GM23248 (cell line): Measurements from ENCODE around the gene SECISBP2L. TPM values are rescaled to one million over a fixed set of nuclear protein-coding genes. Genes with fewer than 3 reads are reported as not detected.

Experiments used
- DNase-seq: peaks from one replicate; pipeline ENCODE4 v3.0.0-alpha.2; 2015
- H2AFZ ChIP-seq: fragments of 200-600 bp; sonication (generic); 2 replicates; pipeline ENCODE4 v1.6.1; 2016; ENCODE audit warnings: antibody characterized with exemption
- H3F3A ChIP-seq: fragments of 200-600 bp; sonication (generic); 2 replicates; pipeline ENCODE4 v1.6.1; 2016; ENCODE audit warnings: mild to moderate bottlenecking, antibody characterized with exemption, mixed run types; ENCODE audit not compliant: insufficient read depth
- H3K27ac ChIP-seq: fragments of 200-600 bp; sonication (generic); 2 replicates; pipeline ENCODE4 v1.5.1; 2016; ENCODE audit warnings: mild to moderate bottlenecking
- H3K27me3 ChIP-seq: fragments of 200-600 bp; sonication (generic); replicated peaks from 2 replicates; pipeline ENCODE4 v1.6.1; 2016; ENCODE audit warnings: mild to moderate bottlenecking; ENCODE audit not compliant: insufficient read depth
- H3K36me3 ChIP-seq: fragments of 200-600 bp; sonication (generic); 2 replicates; pipeline ENCODE4 v1.6.1; 2016; ENCODE audit warnings: low read depth, mild to moderate bottlenecking
- H3K4me1 ChIP-seq: fragments of 200-600 bp; sonication (generic); 2 replicates; pipeline ENCODE4 v1.6.1; 2016; ENCODE audit warnings: mild to moderate bottlenecking; ENCODE audit not compliant: insufficient read depth
- H3K4me2 ChIP-seq: fragments of 200-600 bp; sonication (generic); one replicate; pipeline ENCODE4 v1.6.1; 2016; ENCODE audit warnings: mild to moderate bottlenecking; ENCODE audit not compliant: unreplicated experiment
- H3K4me3 ChIP-seq: fragments of 200-600 bp; sonication (generic); 2 replicates; pipeline ENCODE4 v1.5.1; 2016; ENCODE audit warnings: mild to moderate bottlenecking
- H3K79me2 ChIP-seq: fragments of 200-600 bp; sonication (generic); 2 replicates; pipeline ENCODE4 v1.6.1; 2016; ENCODE audit warnings: mild to moderate bottlenecking; ENCODE audit not compliant: insufficient read depth
- H3K9ac ChIP-seq: fragments of 200-600 bp; sonication (generic); 2 replicates; pipeline ENCODE4 v1.6.1; 2016; ENCODE audit warnings: mild to moderate bottlenecking
- H3K9me2 ChIP-seq: fragments of 200-600 bp; sonication (generic); 2 replicates; pipeline ENCODE4 v1.6.1; 2016; ENCODE audit warnings: mixed run types, mild to moderate bottlenecking, moderate library complexity; ENCODE audit not compliant: insufficient read depth
- H3K9me3 ChIP-seq: fragments of 200-600 bp; sonication (generic); one replicate; pipeline ENCODE4 v1.6.1; 2017; ENCODE audit warnings: low read depth
- H4K20me1 ChIP-seq: fragments of 200-600 bp; sonication (generic); 2 replicates; pipeline ENCODE4 v1.6.0; 2016; ENCODE audit not compliant: insufficient read depth
- EZH2 ChIP-seq: fragments of 200-600 bp; sonication (generic); IDR thresholded peaks from 2 replicates; pipeline ENCODE4 v1.6.1; 2018; ENCODE audit warnings: antibody characterized with exemption, mild to moderate bottlenecking; ENCODE audit not compliant: insufficient read depth, poor library complexity, severe bottlenecking
- EZH2phosphoT487 ChIP-seq: fragments of 200-600 bp; sonication (generic); IDR thresholded peaks from 2 replicates; pipeline ENCODE4 v1.6.1; 2018; ENCODE audit warnings: antibody characterized with exemption, moderate library complexity, mild to moderate bottlenecking, low read depth; ENCODE audit not compliant: insufficient read depth
- WGBS, 2 experiments: methylation state at CpG; one replicate each; pipeline ENCODE4 v1.1.6; 2015 to 2017; ENCODE audit warnings: low lambda C conversion rate in 2 of 2, low coverage in 1 of 2; ENCODE audit errors: missing lambda C conversion rate in 2 of 2; 5-methylcytosine and 5-hydroxymethylcytosine counted together
- in situ Hi-C: fragments of 300-500 bp; cut with MboI; formaldehyde crosslinking; loops from 2 replicates; pipeline ENCODE4 v1.15.0; 2020
- polyA plus RNA-seq: library from polyadenylated mRNA; unstranded; fragments of >200 nt; fragmentation: Nextera tagmentation; extraction: Ambion mirVana; gene quantifications from 2 replicates; pipeline ENCODE4 v1.2.1, GENCODE V29; 2016
- total RNA-seq: library from RNA; depleted of rRNA; stranded (reverse); fragments of >200 nt; shearing (Covaris generic); gene quantifications from 2 replicates; pipeline ENCODE4 v1.2.3, GENCODE V29; 2014

The SECISBP2L gene
- total and polyA plus RNA-seq, 2 experiments from 2014 or later = 26.8 to 29.8 TPM

- in situ Hi-C loops = no loop called here
- Histone ChIP-seq H3K9me2 (no peaks in the 10 kb centered on the region), H3K9ac (no peak overlapping the region), H2AFZ (no peak overlapping the region), H3K36me3 (no peaks in the 10 kb centered on the region), H3F3A (no peaks in the 10 kb centered on the region), H3K27me3 (no peaks in the 10 kb centered on the region), H3K4me2 (no peak overlapping the region), H3K4me3 (no peak overlapping the region), H3K27ac (no peak overlapping the region), H3K9me3 (no peaks in the 10 kb centered on the region), H3K4me1 (no peaks in the 10 kb centered on the region), H4K20me1 (no peaks in the 10 kb centered on the region), H3K79me2 (no peaks in the 10 kb centered on the region)
- no peak for DNase-seq
- 70 to 71% methylated on average over 4 of the region's 4 CpGs for WGBS, 2 experiments
- TF ChIP-seq EZH2 (no peak), EZH2phosphoT487 (no peak)
Measured at GRCh38 chr15:49052662-49053061, 6.4 kb upstream of the SECISBP2L start.

- Histone ChIP-seq H3F3A (peaks cover 8% of the 10 kb centered on the region), H3K36me3 (no peaks in the 10 kb centered on the region), H3K79me2 (peaks cover 39% of the 10 kb centered on the region), H3K27ac (no peak overlapping the region), H3K9me2 (no peaks in the 10 kb centered on the region), H3K27me3 (no peaks in the 10 kb centered on the region), H3K9me3 (no peaks in the 10 kb centered on the region), H2AFZ (peak overlapping the region; percentile 100), H3K4me3 (no peak overlapping the region), H4K20me1 (no peaks in the 10 kb centered on the region), H3K4me1 (peaks cover 17% of the 10 kb centered on the region), H3K9ac (no peak overlapping the region), H3K4me2 (no peak overlapping the region)
- DNase-seq = no peak
- TF ChIP-seq EZH2 (no peak), EZH2phosphoT487 (no peak)
- in situ Hi-C loops = no loop called here
Measured at GRCh38 chr15:49047456-49047855, 1.2 kb upstream of the SECISBP2L start.

- peaks cover 8% of the 10 kb centered on the region for H3F3A ChIP-seq
- no peaks in the 10 kb centered on the region for H3K27me3 ChIP-seq
- no peaks in the 10 kb centered on the region for H3K9me3 ChIP-seq
- H3K9me2 ChIP-seq = no peaks in the 10 kb centered on the region
- peaks cover 55% of the 10 kb centered on the region for H3K79me2 ChIP-seq
- peaks cover 26% of the 10 kb centered on the region for H3K4me1 ChIP-seq
- H3K9ac ChIP-seq = peak overlapping the region; percentile 88
- WGBS, 2 experiments = 1% methylated on average over 17 of the region's 17 CpGs
- peak overlapping the region; percentile 100 for H2AFZ ChIP-seq
- in situ Hi-C loops = no loop called here
- peak overlapping the region; percentile 98 for H3K4me2 ChIP-seq
- DNase-seq = peak; percentile 66
- peak overlapping the region; percentile 58 for H3K27ac ChIP-seq
- H3K4me3 ChIP-seq = peak overlapping the region; percentile 100
- no peak for TF ChIP-seq EZH2
- TF ChIP-seq EZH2phosphoT487 = no peak
- H4K20me1 ChIP-seq = no peaks in the 10 kb centered on the region
- H3K36me3 ChIP-seq = no peaks in the 10 kb centered on the region
Measured at GRCh38 chr15:49045751-49046219, 461 bp downstream of the SECISBP2L start.

GRCh38 chr15:49044766-49045606, 1.3 kb downstream of the SECISBP2L start:
- H3K27me3 ChIP-seq = no peaks in the 10 kb centered on the region
- H3K79me2 ChIP-seq = peaks cover 63% of the 10 kb centered on the region
- H3K27ac ChIP-seq = peak overlapping the region; percentile 58
- peak overlapping the region; percentile 100 for H3K4me3 ChIP-seq
- no peaks in the 10 kb centered on the region for H3K9me2 ChIP-seq
- in situ Hi-C loops = no loop called here
- 2 to 3% methylated on average over 8 of the region's 8 CpGs for WGBS, 2 experiments
- H3K4me1 ChIP-seq = peaks cover 26% of the 10 kb centered on the region
- H2AFZ ChIP-seq = peak overlapping the region; percentile 100
- TF ChIP-seq EZH2 (no peak), EZH2phosphoT487 (no peak)
- H3K9me3 ChIP-seq = no peaks in the 10 kb centered on the region
- H3K36me3 ChIP-seq = no peaks in the 10 kb centered on the region
- no peaks in the 10 kb centered on the region for H4K20me1 ChIP-seq
- peak; percentile 35 for DNase-seq
- peaks cover 8% of the 10 kb centered on the region for H3F3A ChIP-seq
- H3K9ac ChIP-seq = peak overlapping the region; percentile 88
- H3K4me2 ChIP-seq = peak overlapping the region; percentile 98
